Lung (tissue), 12 donors: Measurements from ENCODE around the gene NRG2. TPM values are rescaled to one million over a fixed set of nuclear protein-coding genes. Genes with fewer than 3 reads are reported as not detected.
A peak's percentile ranks its signal among the peaks of the same experiment; 100 is the strongest.

Experiments
- ATAC-seq: fragments of 200-7000 bp; cut with Tn5 transposase; one replicate; pipeline ENCODE4 v1.9.1; 2020; ENCODE audit warnings: moderate number of reproducible peaks; ENCODE audit not compliant: insufficient read depth, low FRiP score
- DNase-seq, 3 donors: peaks; one replicate each; pipeline ENCODE4 v3.0.0-alpha.2; 2013 to 2017
- H3K27ac ChIP-seq, 2 donors: one replicate each; pipeline ENCODE4 v1.5.1; 2013; ENCODE audit warnings: mild to moderate bottlenecking in 2 of 2, moderate library complexity in 2 of 2, control low read depth in 1 of 2, inconsistent platforms in 1 of 2, low read depth in 1 of 2, low read length in 1 of 2
- H3K27me3 ChIP-seq, 3 donors: one replicate each; pipeline ENCODE4 v1.5.1; 2013; ENCODE audit warnings: low read length in 2 of 3; ENCODE audit not compliant: control insufficient read depth in 3 of 3, insufficient read depth in 3 of 3
- H3K36me3 ChIP-seq, 4 donors: one replicate each; pipeline ENCODE4 v1.5.1; 2013; ENCODE audit warnings: low read length in 4 of 4, mild to moderate bottlenecking in 1 of 4, moderate library complexity in 1 of 4; ENCODE audit not compliant: control insufficient read depth in 4 of 4, insufficient read depth in 4 of 4
- H3K4me1 ChIP-seq, 5 donors: one replicate each; pipeline ENCODE4 v1.5.1; 2013; ENCODE audit warnings: low read length in 5 of 5, mild to moderate bottlenecking in 2 of 5, moderate library complexity in 1 of 5; ENCODE audit not compliant: control insufficient read depth in 5 of 5, insufficient read depth in 5 of 5
- H3K4me3 ChIP-seq: one replicate; pipeline ENCODE4 v1.5.1; 2013; ENCODE audit warnings: mild to moderate bottlenecking, control low read depth, moderate library complexity
- H3K9ac ChIP-seq, 2 donors: one replicate each; pipeline ENCODE4 v1.5.1; 2013; ENCODE audit warnings: low read length in 2 of 2, control low read depth in 1 of 2; ENCODE audit not compliant: insufficient read depth in 1 of 2
- H3K9me3 ChIP-seq, 4 donors: one replicate each; pipeline ENCODE4 v1.5.1; 2013; ENCODE audit warnings: low read length in 3 of 4, mild to moderate bottlenecking in 1 of 4, moderate library complexity in 1 of 4; ENCODE audit not compliant: control insufficient read depth in 4 of 4, insufficient read depth in 3 of 4
- WGBS, 2 donors: extraction: QIAGEN DNeasy Blood & Tissue Kit; methylation state at CpG; one replicate each; pipeline ENCODE4 v1.1.7; 2013; 5-methylcytosine and 5-hydroxymethylcytosine counted together
- polyA plus RNA-seq, 2 donors: library from polyadenylated mRNA; stranded (reverse); fragments of 200-250 nt; gene quantifications; one replicate each; pipeline ENCODE4 v1.2.1, GENCODE V29; 2013
- total RNA-seq, 2 donors: library from RNA; depleted of rRNA in 1 of 2; stranded (reverse); fragments of >200 nt in 1 of 2; gene quantifications; one replicate each; pipeline ENCODE4 v1.2.1, GENCODE V29; 2014 to 2021
- TF ChIP-seq, protein P1 (sequence below): IDR thresholded peaks from 2 replicates; pipeline ENCODE4 v1.5.1; 2012; ENCODE audit warnings: mild to moderate bottlenecking; ENCODE audit errors: control extremely low read depth, extremely low read depth
- donor health status: control.
- donor health status: control.
- donor health status: Bipolar disorder and iron deficiency.
- donor health status: healthy.
- donor health status: DM: yes; HTN: yes; CAD: no.

NRG2 gene
- total and polyA plus RNA-seq, 4 donors = 0.41 to 3.0 (median 1.0) TPM

DNA sequence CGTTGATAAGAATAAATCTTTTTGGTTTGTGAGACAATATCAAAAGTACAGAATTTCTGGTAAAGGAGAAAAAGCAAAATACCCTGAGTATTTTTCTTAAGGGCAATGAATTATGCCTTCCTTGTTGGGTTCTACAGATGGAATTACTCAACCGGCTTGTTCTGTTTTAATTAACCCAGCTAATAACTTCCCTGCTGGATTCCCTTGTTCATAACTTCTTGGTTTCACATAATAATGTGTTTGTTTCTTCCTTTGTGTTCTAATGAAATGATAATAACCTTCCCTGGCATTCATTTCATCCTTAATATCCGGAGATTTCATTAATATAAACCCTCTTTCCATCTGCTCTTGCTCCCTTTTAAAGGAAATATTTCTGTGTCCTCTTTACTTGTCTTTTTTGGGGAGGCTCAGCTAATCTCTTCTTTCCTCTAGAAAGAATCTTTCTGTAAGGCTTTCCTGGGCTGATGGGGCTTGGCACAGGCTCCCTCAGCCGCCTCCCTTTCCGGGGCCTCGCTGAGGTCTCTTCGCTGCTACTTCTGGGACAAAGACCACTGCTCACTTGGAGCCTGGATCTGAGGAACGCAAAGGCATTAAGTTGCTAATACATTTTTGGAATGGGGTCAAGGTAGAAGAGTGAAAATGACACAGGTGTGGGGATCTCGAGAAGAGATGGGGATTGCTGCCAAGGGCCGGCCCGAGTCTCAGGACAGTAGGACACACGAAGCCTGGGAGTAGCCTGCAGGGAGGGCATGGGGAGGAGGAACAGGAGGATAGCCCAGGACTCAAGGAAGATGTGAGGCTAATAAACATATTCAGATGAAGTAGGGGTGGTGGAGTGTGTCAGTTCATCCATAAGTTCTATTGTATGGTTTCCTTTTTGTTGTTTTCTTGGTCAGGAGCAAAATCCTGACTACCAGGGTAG, 118.5 kb downstream of the NRG2 start:
- H3K4me1 ChIP-seq = peaks cover 0 to 17% (median 0%) of the 10 kb centered on the region in 5 donors
- TF ChIP-seq, protein P1, sequence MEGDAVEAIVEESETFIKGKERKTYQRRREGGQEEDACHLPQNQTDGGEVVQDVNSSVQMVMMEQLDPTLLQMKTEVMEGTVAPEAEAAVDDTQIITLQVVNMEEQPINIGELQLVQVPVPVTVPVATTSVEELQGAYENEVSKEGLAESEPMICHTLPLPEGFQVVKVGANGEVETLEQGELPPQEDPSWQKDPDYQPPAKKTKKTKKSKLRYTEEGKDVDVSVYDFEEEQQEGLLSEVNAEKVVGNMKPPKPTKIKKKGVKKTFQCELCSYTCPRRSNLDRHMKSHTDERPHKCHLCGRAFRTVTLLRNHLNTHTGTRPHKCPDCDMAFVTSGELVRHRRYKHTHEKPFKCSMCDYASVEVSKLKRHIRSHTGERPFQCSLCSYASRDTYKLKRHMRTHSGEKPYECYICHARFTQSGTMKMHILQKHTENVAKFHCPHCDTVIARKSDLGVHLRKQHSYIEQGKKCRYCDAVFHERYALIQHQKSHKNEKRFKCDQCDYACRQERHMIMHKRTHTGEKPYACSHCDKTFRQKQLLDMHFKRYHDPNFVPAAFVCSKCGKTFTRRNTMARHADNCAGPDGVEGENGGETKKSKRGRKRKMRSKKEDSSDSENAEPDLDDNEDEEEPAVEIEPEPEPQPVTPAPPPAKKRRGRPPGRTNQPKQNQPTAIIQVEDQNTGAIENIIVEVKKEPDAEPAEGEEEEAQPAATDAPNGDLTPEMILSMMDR = no peak
- 80 to 86% methylated on average over 12 of the region's 12 CpGs for WGBS, 2 donors
- DNase-seq (peak; percentile 31 to 63 (median 44)), ATAC-seq (no peak)
- H3K9ac ChIP-seq = peak overlapping the region; percentile 4 to 43
- H3K27me3 ChIP-seq = no peaks in the 10 kb centered on the region
- H3K27ac ChIP-seq = no peak overlapping the region
- no peaks in the 10 kb centered on the region for H3K36me3 ChIP-seq
- H3K9me3 ChIP-seq = no peaks in the 10 kb centered on the region
- no peak overlapping the region for H3K4me3 ChIP-seq

DNA sequence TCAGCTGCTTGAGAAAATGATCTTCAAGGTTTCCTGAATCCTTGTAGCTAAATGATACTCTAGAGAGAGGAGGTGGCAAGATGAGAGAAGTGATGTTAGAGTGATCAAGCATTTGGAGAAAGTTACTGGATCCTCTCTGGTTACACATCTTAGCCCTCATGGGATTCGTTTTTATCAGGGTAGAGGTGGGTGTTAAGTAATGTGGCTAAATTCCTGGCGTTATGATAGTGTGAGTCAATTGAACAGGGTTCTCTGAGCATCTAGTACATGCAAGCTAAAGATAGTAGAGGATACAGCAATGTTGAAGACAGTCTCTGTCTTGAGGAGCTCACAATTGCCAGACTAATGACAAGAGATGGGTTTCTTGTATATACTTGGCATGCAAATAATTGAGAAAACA, 123.8 kb downstream of the NRG2 start:
- TF ChIP-seq, protein P1 = no peak
- peaks cover 0 to 3% (median 0%) of the 10 kb centered on the region in 3 donors for H3K27me3 ChIP-seq
- 70 to 87% methylated on average over 2 of the region's 2 CpGs for WGBS, 2 donors
- ATAC-seq = no peak
- no peak overlapping the region for H3K9ac ChIP-seq
- no peak for DNase-seq
- no peaks in the 10 kb centered on the region for H3K9me3 ChIP-seq
- H3K36me3 ChIP-seq = no peaks in the 10 kb centered on the region
- H3K4me1 ChIP-seq = peaks cover 0 to 9% (median 0%) of the 10 kb centered on the region in 5 donors
- no peak overlapping the region for H3K27ac ChIP-seq
- no peak overlapping the region for H3K4me3 ChIP-seq

DNA sequence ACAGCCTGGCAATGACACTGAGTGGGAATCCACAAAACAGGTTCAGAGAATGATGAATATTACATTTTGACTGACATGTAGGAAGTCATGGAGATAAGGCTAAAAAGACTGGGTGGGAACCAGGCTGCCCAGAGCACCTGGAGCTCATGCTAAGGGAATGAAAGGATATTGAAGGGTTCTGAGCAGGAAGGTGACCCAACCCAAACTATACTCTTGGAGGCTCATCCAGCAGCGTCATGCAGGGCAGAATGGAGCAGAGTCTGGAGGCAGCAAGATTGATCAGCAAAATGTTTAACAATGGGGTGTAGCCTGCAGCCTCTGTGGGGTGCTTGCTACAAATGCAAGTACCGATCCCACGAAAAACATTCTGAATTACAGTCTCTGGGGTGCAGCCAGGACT, 127.3 kb downstream of the NRG2 start:
- 40 to 58% methylated on average over 3 of the region's 3 CpGs for WGBS, 2 donors
- Histone ChIP-seq H3K4me1 (peaks cover 0 to 11% (median 0%) of the 10 kb centered on the region in 5 donors), H3K9ac (no peak overlapping the region), H3K4me3 (no peak overlapping the region), H3K27ac (no peak overlapping the region), H3K9me3 (no peaks in the 10 kb centered on the region), H3K27me3 (peaks cover 0 to 3% (median 0%) of the 10 kb centered on the region in 3 donors), H3K36me3 (no peaks in the 10 kb centered on the region)
- DNase-seq (no peak), ATAC-seq (no peak)
- TF ChIP-seq, protein P1 = no peak
